ENCODE results near the gene CLRN3. TPM values are rescaled to one million over a fixed set of nuclear protein-coding genes. Genes with fewer than 3 reads are reported as not detected.

The CLRN3 gene
- total RNA-seq, 4 donors from 2014 or later: not detected

- no peak overlapping the region for H3K27ac ChIP-seq
- WGBS, 2 donors (ENCODE audit: low coverage in 1 of 2): 87 to 96% methylated on average over 5 to 11 of the region's 12 CpGs
Measured at GRCh38 chr10:127912607-127913367, 20.0 kb upstream of the CLRN3 start.

GRCh38 chr10:127911867-127912257, 19.1 kb upstream of the CLRN3 start:
- Histone ChIP-seq H3K36me3 (no peaks in the 10 kb centered on the region), H3K9me3 (no peaks in the 10 kb centered on the region), H3K4me3 (no peak overlapping the region), H3K27ac (no peak overlapping the region), H3K4me1 (peaks cover 0 to 24% (median 10%) of the 10 kb centered on the region in 3 donors), H3K27me3 (peaks cover 29% of the 10 kb centered on the region)
- ATAC-seq: no peak
- 64 to 85% methylated on average over 4 of the region's 4 CpGs for WGBS, 2 donors (ENCODE audit: low coverage in 1 of 2)
- no peak for TF ChIP-seq POLR2A (IDR thresholded peaks at IDR 0.05)
- TF ChIP-seq CTCF (IDR thresholded peaks at IDR 0.05): no peak
- TF ChIP-seq EP300 (IDR thresholded peaks at IDR 0.05): no peak
- no peak for TF ChIP-seq POLR2AphosphoS5 (IDR thresholded peaks at IDR 0.05)

More at GRCh38 chr10:127912607-127913367, 20.0 kb upstream of the CLRN3 start:
- TF ChIP-seq CTCF (IDR thresholded peaks at IDR 0.05) (no peak), EP300 (IDR thresholded peaks at IDR 0.05) (no peak), POLR2A (IDR thresholded peaks at IDR 0.05) (no peak), POLR2AphosphoS5 (IDR thresholded peaks at IDR 0.05) (no peak)
- peaks cover 20% of the 10 kb centered on the region for H3K27me3 ChIP-seq
- H3K9me3 ChIP-seq: no peaks in the 10 kb centered on the region
- H3K36me3 ChIP-seq: no peaks in the 10 kb centered on the region
- H3K4me3 ChIP-seq: no peak overlapping the region
- ATAC-seq: no peak
- H3K4me1 ChIP-seq: peaks cover 0 to 15% (median 8%) of the 10 kb centered on the region in 3 donors

- ATAC-seq: no peak
- 70 to 86% methylated on average over 4 to 7 of the region's 10 CpGs for WGBS, 2 donors (ENCODE audit: low coverage in 1 of 2)
Measured at GRCh38 chr10:127911218-127911866, 18.6 kb upstream of the CLRN3 start.

GRCh38 chr10:127910464-127910770, 17.7 kb upstream of the CLRN3 start:
- TF ChIP-seq EP300 (IDR thresholded peaks at IDR 0.05) (no peak), CTCF (IDR thresholded peaks at IDR 0.05) (no peak), POLR2A (IDR thresholded peaks at IDR 0.05) (no peak), POLR2AphosphoS5 (IDR thresholded peaks at IDR 0.05) (no peak)
- Histone ChIP-seq H3K9me3 (no peaks in the 10 kb centered on the region), H3K27me3 (peaks cover 42% of the 10 kb centered on the region), H3K27ac (no peak overlapping the region), H3K4me1 (peaks cover 0 to 28% (median 10%) of the 10 kb centered on the region in 3 donors), H3K4me3 (no peak overlapping the region), H3K36me3 (no peaks in the 10 kb centered on the region)
- no CpG with 5 or more reads among the region's 2 CpGs for whole genome bisulfite sequencing, 2 donors (ENCODE audit: low coverage in 1 of 2)
- ATAC-seq: no peak

More at GRCh38 chr10:127911218-127911866, 18.6 kb upstream of the CLRN3 start:
- Histone ChIP-seq H3K4me3 (no peak overlapping the region), H3K27ac (no peak overlapping the region), H3K9me3 (no peaks in the 10 kb centered on the region), H3K4me1 (peaks cover 0 to 28% (median 10%) of the 10 kb centered on the region in 3 donors), H3K27me3 (peaks cover 34% of the 10 kb centered on the region), H3K36me3 (no peaks in the 10 kb centered on the region)
- no peak for TF ChIP-seq EP300 (IDR thresholded peaks at IDR 0.05)
- no peak for TF ChIP-seq POLR2AphosphoS5 (IDR thresholded peaks at IDR 0.05)
- no peak for TF ChIP-seq CTCF (IDR thresholded peaks at IDR 0.05)
- TF ChIP-seq POLR2A (IDR thresholded peaks at IDR 0.05): no peak
